ENCODE results near the gene CLDN18.
A peak's percentile ranks its signal among the peaks of the same experiment; 100 is the strongest.

CLDN18 gene

DNA sequence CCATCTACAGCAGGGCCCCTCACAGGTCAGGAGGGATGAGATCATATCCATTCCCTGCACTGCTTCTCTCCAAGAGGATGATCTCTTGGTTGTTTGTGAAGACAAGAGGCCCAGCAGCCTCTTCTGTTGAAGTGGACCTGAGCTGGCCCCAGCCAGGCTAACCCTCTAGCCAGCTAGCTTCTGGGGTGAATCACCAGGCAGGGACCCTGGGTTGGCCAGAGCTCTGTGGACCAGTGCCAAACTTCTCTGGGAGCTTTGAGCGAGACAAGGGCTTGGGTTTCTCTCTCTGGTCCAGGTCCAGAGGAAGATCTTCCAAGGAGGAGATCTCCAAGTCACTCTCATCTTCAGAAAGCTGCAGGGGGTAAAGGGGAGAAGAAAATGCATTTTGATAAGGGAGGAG, 52.7 kb downstream of the CLDN18 start:
- no peak for DNase-seq (ENCODE audit: low read depth in 2 of 2)

DNA sequence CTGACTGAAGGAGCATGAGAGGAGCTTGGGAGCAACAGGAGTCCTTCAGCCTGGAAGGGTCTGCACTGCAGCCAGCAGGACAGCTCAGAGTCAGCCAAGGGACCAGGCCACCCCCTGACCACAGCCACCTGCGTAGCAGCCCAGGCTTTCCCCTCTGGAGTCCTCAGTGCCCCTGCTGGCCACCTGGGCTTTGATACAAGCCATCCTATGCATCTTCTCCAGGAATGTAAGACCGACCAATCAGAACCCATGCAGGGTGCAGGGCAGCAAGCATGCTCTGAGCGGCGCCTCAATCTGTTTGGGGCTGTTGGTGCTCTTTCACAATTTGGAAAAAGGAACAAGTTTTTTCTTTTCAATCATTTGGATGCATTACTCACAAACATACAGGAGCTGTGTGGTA, 53.5 kb downstream of the CLDN18 start:
- no peak for DNase-seq (ENCODE audit: low read depth in 2 of 2)

DNA sequence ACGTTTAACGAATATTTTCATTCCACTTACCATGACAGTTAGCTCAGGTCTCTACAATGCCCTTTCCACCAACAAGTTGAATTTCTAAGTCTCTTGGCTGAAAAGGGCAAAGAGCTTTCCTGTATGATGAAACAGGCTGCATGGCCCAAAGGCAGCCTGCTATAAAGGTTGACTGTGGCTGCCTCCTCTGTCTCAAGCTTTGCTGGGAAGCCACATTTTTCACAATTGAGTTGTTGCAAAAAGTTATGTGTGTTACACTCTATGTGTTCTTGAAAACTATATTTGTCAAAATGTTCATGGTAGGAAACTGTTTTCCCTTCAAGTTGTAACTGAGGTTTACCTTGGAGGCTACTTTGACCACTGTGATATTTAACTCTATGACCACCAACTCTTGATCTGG, 56.0 kb downstream of the CLDN18 start:
- no peak for DNase-seq (ENCODE audit: low read depth in 2 of 2)

DNA sequence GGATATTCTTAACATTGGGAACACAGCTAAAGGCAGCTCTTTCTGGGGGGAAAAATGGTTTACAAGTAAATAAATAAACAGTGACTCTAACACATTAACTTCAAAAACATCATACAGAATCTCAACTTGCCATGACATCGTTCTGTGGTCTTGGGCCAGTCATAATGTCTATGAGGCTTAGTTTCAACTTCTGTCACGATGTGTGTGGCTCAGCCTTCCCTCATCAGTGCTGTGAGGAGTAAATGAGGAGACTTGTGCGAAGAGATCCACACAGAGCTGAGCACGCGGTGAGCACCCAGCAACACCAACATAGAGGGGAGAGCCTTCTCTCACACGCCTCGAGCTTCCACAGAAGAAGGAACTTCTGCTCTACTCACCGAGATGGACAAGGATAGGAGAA, 56.4 kb downstream of the CLDN18 start:
- no peak for DNase-seq (ENCODE audit: low read depth in 2 of 2)

DNA sequence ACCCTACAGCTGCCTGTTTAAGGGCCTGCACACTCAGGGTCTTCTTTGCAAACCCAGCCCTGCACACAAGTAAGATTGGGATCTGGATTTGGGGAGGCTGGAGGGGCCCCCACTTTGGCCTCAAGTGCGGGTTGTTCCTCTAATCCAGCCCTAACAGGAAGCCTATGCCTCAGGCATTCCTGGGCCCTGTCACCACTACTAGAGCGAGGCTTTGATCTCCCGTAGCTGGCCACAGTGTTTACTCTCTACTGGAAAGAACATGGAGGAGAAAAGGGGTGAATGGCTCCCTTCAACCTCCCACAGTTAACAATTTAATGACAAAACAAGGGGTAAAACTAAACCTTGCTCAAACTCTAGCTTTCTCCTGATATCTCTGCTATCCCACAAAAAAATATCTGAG, 57.0 kb downstream of the CLDN18 start:
- DNase-seq (ENCODE audit: low read depth in 2 of 2): no peak

DNA sequence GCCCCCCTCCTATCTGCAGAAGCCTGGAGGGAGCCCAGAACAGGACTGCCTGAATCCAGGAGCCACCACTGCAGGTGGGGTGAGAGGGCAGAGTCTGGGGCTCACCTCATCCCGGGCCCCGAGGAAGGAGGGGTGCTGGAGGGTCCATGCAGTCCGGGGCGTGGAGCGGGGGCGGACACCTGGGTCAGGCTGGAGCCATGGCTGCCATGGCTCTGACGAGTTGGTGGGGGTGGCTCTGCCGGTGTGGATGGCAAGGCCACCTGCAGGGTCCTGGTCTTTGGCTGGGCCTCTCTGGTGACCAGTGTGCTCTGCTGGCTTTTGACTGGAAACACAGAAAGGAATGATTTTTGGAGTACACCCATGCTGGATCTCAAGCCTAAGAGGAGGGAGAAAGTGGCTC, 58.1 kb downstream of the CLDN18 start:
- no peak for DNase-seq (ENCODE audit: low read depth in 2 of 2)

DNA sequence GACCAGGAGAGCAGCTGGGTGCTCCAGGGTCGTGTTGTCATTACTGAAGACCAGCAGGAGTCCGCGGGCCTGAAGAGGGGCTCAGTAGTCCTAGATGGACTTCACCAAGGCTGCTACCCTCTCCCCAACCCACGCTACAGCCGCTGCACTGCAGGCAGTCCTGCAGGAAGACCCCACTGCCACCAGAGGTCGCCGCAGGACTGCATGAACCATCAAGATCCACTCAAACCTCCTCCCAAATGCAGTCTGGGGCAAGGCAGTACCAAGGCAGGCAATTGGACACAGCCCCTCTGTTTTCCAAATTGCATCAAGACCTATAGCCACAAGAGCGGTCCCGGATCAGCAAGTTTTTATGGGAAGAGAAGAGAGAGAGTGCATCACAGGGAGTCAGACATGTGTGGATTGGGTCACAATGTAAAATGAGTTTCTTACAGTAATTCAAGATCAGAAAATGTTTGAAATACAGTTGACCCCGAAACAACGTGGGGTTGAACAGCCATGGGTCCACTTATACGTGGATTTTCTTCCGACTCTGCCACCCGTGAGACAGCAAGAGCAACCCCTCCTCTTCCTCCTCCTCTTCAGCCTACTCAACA, 58.7 kb downstream of the CLDN18 start:
- peak; percentile 30 to 71 for DNase-seq (ENCODE audit: low read depth in 2 of 2)

DNA sequence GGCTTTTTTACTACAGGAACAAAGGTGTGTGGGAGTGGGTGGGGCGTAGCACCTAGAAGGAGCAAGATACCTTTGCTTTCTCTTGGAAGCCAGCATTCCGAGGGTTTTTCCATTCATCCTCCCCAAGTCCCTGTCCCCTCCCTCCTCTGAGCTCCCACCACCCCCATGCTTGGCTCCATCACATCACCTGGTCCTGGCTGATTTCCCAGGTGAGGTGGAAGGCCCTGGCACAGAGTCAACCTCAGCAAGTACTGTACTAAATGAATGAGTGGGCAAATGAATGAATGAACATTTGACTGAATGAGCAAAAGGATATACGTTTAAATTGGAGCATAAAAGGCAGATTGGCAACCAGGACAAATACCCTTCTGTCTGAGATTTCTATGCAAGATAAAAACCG, 60.0 kb downstream of the CLDN18 start:
- DNase-seq (ENCODE audit: low read depth in 2 of 2): no peak

DNA sequence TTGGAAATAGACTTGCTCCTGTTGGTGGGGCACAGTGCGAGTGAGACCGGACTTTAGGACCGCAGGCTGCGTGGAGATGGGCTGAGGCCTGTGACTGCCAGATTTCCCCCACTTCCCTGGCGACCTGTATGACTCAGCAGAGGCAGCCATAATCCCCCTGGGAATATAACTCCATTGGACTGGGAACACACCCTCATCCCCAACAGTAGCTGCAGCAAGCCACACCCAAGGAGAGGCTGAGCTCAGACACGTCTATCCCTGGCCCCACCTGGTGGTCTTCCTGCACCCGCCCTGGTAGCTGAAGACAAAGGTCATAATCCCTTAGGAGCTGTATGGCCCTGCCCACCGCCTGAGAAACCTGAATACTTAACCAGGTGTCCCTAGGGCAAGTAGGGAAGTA, 62.8 kb downstream of the CLDN18 start:
- DNase-seq (ENCODE audit: low read depth in 2 of 2): no peak

DNA sequence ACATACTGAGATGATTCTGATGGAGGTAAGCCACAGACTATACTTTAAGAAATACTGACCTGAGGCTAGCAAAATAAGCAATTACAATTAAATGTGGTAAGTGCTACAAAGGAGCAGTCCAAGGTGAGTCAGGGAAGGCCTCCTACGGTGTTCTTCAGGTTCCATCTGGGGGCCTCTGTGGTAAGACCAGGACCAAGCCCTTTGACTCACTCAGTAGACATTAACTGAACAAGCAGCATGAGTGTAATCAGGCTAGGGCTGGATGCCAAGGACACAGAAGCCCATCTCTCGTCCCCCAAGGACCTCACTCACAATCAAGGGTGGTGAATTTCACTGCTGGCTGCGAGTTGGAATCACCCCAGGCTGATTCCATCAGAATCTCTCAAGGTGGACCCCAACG, 68.1 kb downstream of the CLDN18 start:
- no peak for DNase-seq (ENCODE audit: low read depth in 2 of 2)

DNA sequence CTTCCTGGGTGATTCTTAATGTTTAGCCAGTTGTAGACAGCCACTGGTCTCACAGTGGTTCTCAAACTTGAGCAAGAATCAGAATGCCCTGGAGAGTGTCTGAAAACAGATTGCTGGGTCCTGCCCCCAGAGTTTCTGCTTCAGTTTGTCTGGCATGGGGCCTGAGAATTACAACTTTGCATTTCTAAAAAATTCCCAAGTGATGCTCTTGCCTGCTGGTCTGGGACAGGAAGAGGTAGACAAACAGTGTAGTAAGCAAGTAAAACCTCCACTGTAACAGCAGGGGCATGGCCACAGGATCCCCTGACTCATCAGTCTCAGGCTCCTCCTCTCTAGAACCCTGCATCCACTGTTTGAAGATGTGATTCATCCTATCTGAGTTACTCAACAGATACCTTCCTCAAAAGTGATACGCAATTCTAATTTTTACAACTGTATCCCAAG, 69.0 kb downstream of the CLDN18 start:
- DNase-seq (ENCODE audit: low read depth in 2 of 2): no peak

DNA sequence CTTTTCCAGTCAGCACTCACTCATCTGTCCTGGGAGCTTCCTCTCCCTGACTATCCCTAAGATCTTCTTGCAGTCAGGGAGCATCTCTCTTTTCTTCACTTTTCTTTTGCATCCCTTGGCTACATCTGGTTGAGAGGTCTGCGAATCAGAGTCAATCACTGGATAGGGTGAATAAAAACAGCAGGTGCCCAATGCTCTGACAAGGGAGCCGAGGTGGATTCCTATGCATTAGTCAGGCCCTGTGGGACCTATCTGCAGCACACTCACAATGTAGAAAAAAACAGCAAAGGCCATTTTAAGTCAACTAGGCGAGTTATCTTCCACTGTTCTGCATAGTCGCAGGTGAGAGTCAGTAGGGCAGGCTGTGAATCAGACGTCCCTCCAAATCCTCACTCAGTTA, 69.9 kb downstream of the CLDN18 start:
- no peak for DNase-seq (ENCODE audit: low read depth in 2 of 2)

DNA sequence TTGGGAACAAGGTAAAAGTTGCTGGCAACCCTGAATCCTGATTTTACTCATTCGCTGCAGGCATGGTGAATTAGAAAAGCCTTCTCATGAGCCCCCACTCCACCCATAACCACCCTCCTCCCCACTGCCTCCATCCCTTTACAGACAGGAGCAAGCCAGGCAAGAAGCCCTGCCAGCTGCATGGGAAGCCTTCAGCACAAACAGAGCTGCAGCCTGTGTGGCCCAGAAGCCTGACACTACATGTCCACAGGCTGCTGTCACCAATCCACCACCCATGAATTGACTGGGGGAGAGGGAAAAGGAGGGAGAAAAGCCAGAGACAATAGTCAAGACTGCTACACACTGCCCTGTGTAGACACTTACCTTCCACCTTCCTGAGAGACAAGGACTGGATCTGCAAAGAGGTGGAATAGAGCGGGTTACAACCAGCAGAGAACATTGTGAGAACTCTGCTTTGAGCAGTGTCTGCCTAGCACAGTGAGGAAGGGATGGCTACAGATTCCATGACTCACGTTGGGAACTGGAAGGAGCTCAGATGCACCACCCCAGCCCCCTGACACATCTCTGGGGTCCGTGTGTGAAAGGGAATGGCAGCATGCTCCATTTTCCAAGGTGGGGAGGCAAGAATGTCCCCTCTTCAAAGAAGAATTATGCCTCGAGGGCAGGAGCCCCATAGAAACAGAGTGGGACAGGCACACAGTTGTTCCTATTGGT, 71.6 kb downstream of the CLDN18 start:
- no peak for DNase-seq (ENCODE audit: low read depth in 2 of 2)

DNA sequence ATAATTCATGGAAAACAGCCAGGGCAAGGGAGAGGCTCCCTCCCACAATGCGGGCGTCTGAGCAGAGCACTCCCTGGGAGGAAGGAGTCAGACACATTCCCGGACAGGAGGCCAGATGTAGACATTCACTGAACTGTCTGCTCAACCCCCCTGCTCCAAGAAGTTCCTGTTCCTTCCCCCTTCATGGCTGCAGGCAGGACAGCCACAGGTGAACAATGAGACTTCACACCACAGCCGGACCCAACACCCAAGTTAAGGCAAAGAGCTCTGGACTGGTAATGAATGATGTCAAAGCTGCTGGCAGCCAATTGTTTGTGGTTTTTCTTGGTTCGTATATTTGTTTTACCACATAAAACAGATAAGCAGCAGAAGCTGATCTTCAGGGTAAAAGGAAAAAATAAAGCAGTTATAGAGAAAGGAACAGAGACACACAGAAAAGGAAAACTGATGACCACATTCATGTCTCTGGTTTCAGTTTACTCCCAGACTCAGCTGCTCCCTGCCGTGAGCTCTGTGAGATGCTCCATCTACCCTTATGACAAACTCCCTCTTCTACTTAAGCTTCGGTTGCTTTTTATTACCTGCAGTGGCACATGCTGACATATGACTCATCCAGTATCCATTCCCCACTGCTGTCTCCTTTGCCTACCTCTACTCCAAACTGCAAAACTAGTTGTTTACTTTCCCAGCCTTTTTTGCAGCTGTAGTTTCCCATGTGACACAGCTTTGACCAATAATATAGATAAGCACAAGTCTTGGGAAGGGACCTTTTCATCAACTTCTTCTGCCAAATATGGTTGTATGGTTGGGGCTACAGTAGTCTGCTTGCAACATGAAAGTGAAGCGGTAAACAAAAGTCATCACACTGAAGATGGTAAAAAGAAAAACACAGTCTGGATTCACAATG, 72.4 kb downstream of the CLDN18 start:
- DNase-seq (ENCODE audit: low read depth in 2 of 2): no peak

DNA sequence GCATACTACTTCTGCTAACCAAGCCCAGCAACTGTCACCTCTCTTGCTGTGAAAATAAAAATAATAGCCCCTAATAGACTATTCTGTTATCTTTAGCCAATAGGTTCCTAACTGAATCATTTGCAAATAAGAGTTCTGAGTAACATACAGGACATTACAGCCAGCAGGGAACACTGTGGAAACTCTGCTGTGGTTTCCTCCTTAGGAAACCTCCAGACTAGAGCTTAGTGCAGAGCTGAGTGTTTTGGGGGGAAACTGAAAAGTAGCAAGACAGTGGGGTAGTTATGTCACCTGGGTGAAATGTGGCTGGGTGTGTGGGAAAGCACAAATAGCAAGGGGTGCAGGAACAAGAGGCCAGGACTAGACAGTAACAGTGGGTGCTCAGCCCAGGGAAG, 73.0 kb downstream of the CLDN18 start:
- DNase-seq (ENCODE audit: low read depth in 2 of 2): no peak

All from stimulated activated CD4-positive, alpha-beta T cell treated with anti-CD3 and anti-CD28 coated beads, Interleukin-1b, Interleukin-23, amount 100 ng/mL, for 1 hour (primary cell).